ENCODE measurements around the gene GNG10. TPM values are rescaled to one million over a fixed set of nuclear protein-coding genes. Genes with fewer than 3 reads are reported as not detected.
A peak's percentile ranks its signal among the peaks of the same experiment; 100 is the strongest.
"Not testable (repeated sequence)": the region's sequence is repeated elsewhere in the genome, so short reads cannot be mapped to it uniquely, and the experiment has no call there.

Gene GNG10
- 49.4 and 59.3 TPM in 2 replicates for total RNA-seq

GRCh38 chr9:111661150-111661801, at the start of gene GNG10:
GNG10 (plus strand) TSS chr9:111661605; CDS start chr9:111661635, 30 bp downstream.
- peak in 1 of 2 donors; percentile 62 for DNase-seq (ENCODE audit: low read depth in 2 of 2)

GRCh38 chr9:111613436-111614040, 47.9 kb upstream of the GNG10 start:
- DNase-seq (ENCODE audit: low read depth in 2 of 2) = peak in 1 of 2 donors; percentile 41

GRCh38 chr9:111615928-111616327, 45.5 kb upstream of the GNG10 start:
- no peak for DNase-seq (ENCODE audit: low read depth in 2 of 2)

GRCh38 chr9:111617349-111617748, 44.1 kb upstream of the GNG10 start:
- DNase-seq (ENCODE audit: low read depth in 2 of 2) = not testable (repeated sequence)

GRCh38 chr9:111621895-111622480, 39.4 kb upstream of the GNG10 start:
- DNase-seq (ENCODE audit: low read depth in 2 of 2) = peak in 1 of 2 donors; percentile 71

- DNase-seq (ENCODE audit: low read depth in 2 of 2) = peak in 1 of 2 donors; percentile 35
Observed at GRCh38 chr9:111622626-111623025, 38.8 kb upstream of the GNG10 start.

GRCh38 chr9:111627260-111627963, 34.0 kb upstream of the GNG10 start:
- no peak for DNase-seq (ENCODE audit: low read depth in 2 of 2)

- no peak for DNase-seq (ENCODE audit: low read depth in 2 of 2)
Observed at GRCh38 chr9:111628411-111628810, 33.0 kb upstream of the GNG10 start.

- no peak for DNase-seq (ENCODE audit: low read depth in 2 of 2)
Observed at GRCh38 chr9:111630182-111630963, 31.0 kb upstream of the GNG10 start.

GRCh38 chr9:111630964-111631213, 30.5 kb upstream of the GNG10 start:
- no peak for DNase-seq (ENCODE audit: low read depth in 2 of 2)

- DNase-seq (ENCODE audit: low read depth in 2 of 2) = peak; percentile 97 to 98
Observed at GRCh38 chr9:111631214-111631971, 30.0 kb upstream of the GNG10 start, which contains the start of gene DNAJC25. DNAJC25 (plus strand) TSS chr9:111631334; CDS start chr9:111631408, 74 bp downstream.

- DNase-seq (ENCODE audit: low read depth in 2 of 2) = no peak
Observed at GRCh38 chr9:111632060-111632459, 29.3 kb upstream of the GNG10 start.

GRCh38 chr9:111632695-111633388, 28.6 kb upstream of the GNG10 start:
- no peak for DNase-seq (ENCODE audit: low read depth in 2 of 2)

- DNase-seq (ENCODE audit: low read depth in 2 of 2) = no peak
Observed at GRCh38 chr9:111633389-111633736, 28.0 kb upstream of the GNG10 start.

GRCh38 chr9:111634860-111635259, 26.5 kb upstream of the GNG10 start:
- no peak for DNase-seq (ENCODE audit: low read depth in 2 of 2)

- no peak for DNase-seq (ENCODE audit: low read depth in 2 of 2)
Observed at GRCh38 chr9:111637421-111637950, 23.9 kb upstream of the GNG10 start.

GRCh38 chr9:111644195-111644772, 17.1 kb upstream of the GNG10 start:
- no peak for DNase-seq (ENCODE audit: low read depth in 2 of 2)

- peak in 1 of 2 donors; percentile 56 for DNase-seq (ENCODE audit: low read depth in 2 of 2)
Observed at GRCh38 chr9:111645806-111646205, 15.6 kb upstream of the GNG10 start.

- no peak for DNase-seq (ENCODE audit: low read depth in 2 of 2)
Observed at GRCh38 chr9:111646417-111646816, 15.0 kb upstream of the GNG10 start.

GRCh38 chr9:111648066-111648465, 13.3 kb upstream of the GNG10 start:
- DNase-seq (ENCODE audit: low read depth in 2 of 2) = no peak
